GF-D8 (cell line): ENCODE results near the gene ARHGEF10L.

Source experiments
- DNase-seq: peaks from one replicate; lab custom pipeline; 2025; lab: John Stamatoyannopoulos, UW

Gene ARHGEF10L

GRCh38 chr1:17661546-17662157 lies 122.2 kb downstream of the ARHGEF10L start:
- no peak for DNase-seq

DNA sequence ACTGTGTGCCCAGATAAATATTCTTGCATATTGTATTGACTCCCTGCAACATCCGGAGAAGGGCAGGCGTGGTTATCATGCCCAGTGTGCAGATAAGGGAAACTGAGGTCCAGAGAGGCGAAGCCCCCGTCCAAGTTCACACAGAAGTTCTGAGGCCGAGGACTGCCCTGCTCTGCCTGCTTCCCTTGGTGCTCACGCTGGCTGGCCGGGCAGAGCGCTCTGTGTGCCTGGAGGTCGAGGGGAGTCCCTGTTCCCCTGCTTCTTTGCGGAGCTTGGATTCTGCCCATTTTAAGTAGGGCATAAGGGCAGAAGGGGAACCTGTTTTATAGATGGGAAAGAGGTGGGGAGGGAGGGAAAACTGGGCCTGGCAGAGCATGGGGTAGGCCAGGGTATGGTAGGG lies 122.8 kb downstream of the ARHGEF10L start:
- DNase-seq: no peak

DNA sequence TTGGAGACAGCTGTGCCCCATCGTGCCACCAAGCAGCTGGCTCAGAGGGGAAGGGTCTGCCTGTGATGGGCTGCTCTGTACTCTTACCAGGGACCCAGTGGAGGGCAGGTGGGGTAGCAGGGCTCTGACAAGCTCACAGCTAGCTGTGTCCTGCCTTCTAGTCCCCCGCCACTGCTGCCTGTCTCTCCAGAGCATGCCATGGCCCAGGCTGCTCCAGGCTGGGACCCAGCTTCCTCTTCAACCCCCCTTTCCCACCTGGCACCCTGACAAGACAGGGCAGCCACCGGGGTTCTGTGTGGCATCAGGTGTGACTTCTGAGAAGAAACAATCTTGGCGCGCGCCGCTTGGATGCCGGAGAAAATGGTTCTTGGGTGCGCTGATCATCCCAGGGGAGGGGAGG lies 123.3 kb downstream of the ARHGEF10L start:
- no peak for DNase-seq

DNA sequence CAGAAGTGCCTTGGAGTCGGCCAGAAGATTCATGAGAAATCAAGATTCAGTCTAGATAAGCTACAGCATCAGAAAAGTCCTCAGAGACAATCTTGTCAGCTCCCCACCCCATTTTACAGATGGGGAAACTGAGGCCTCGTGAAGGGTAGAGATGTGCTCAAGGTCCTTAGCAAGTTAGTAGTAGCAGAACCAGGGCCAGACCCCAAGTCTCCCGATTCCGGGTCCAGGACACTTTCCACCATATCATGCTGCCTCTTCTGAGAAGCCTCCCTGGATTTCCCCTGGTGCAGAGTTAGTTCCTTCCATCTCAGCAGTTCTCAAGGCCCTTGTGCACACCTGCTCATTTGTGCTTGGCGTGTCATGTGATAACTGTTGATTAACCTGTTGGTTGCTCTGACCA lies 124.1 kb downstream of the ARHGEF10L start:
- no peak for DNase-seq

GRCh38 chr1:17664322-17664721 lies 124.8 kb downstream of the ARHGEF10L start:
- no peak for DNase-seq

GRCh38 chr1:17665054-17665453 lies 125.6 kb downstream of the ARHGEF10L start:
- DNase-seq: no peak

DNA sequence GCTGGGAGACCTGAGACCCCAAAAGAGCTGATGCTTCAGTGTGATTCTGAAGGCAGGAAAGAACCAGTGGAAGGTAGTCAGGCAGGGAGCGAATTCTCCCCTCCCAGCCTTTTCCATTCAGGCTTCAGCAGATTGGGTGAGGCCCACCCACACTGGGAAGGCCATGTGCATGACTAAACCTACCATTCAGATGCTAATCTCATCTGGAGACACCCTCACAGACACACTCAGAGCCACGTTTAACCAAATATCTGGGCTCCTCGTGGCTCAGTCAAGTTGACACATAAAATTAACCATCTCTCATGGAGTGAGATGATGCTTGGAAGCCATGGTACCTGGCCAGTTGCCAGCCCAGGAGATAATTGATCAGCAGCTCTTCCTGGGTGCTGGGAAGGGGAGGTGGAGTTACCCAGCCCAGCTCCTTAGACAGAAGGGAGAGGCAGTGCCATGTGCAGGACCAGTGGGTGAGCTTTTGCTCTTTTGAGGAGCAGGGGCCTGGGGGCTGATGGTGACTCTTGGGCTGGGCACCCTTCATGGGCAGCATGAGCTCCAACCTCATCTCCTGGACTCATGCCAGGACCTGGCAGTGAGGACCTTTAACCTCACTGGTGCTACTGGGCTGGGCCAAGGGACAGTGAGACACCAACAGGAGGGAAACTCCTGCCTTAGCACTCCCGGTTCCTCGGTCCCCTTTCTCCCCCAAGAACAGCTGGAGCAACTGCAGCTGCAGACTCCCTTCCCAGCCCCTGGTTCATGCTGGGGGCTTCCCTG lies 126.6 kb downstream of the ARHGEF10L start:
- no peak for DNase-seq

- no peak for DNase-seq
Measured at GRCh38 chr1:17667641-17668040, 128.1 kb downstream of the ARHGEF10L start.

GRCh38 chr1:17668195-17668594 lies 128.7 kb downstream of the ARHGEF10L start:
- no peak for DNase-seq

DNA sequence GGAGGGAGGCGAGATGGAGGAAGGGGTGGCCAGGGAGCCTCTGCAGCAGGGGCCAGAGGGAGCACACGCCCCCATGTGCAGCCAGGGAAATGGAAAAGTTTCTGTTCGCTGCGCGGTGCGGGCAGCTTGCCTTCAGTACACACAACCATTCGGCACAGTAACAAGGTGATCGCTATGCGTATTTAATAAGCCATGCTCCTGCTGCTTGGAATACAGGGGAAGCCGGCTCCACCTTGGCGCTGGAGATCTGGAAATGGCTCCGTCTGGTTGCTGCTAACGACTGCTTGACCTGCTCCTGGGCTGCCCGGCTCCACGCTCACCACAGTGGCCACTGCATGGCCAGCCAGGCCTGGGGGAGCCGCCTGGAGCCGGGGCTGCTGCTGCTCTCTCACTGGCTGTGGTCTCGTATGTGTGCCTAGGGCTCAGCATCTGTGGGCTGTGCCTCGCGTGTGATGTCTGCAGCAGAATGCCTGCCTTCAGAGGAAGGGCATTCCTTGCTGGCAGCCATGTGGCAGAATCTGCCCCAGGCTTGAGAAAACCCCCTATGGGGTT lies 129.2 kb downstream of the ARHGEF10L start:
- DNase-seq: no peak

DNA sequence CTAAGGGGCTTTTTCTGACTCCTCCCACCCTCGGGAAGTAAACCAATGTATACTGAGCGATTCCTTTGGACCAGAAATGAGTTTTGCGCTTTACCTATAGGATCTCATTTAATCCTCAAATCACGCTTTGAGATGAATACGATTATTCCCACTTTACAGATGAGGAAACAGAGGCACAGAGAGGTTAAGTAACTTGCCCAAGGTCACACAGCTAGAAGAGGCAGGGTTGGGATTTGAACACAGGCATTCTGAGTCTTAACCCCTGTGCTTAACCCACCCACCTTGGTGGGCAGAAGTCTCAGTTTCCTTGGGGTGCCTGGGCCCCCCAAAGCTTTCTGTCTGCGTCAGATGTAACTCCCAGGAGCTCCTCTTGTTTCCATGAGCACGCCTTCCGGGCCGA lies 129.8 kb downstream of the ARHGEF10L start:
- no peak for DNase-seq

GRCh38 chr1:17669866-17670451 lies 130.5 kb downstream of the ARHGEF10L start:
- no peak for DNase-seq

DNA sequence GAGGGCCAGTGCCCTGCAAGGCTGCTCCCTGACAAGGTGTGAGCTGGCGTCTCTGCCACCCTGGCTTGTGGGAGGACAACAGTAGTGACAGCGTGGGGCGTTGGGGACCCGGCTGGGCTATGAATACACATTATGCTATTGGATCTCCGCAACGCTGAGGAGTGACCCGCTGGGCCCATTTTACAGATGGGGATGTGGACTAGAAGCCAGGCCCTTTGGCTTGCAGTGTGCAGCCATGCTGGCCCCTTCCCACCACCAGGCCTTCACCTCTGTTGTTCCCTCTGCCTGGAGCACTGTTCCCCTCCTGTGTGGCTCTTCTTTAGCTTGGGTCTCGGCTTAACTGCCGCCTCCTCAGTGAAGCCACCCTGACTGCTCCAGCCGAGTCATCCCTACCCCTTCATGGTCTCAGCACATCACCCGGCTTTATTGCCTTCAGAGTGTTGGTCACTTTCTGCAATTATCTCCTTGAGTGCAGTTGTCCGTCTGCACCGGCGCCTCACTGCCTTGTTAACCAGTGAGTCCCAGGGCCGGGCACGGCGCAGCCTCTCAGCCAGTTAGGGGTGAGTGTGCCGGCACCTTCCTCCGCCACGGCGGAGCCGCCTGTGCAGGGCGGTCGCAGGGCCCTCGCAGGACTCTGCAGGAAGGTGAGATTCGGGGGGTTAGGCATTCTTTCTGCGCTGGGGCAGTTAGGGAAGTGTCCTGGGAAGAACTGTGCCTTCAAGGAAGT lies 131.3 kb downstream of the ARHGEF10L start:
- DNase-seq: no peak

GRCh38 chr1:17671314-17671705 lies 131.8 kb downstream of the ARHGEF10L start:
- DNase-seq: no peak

GRCh38 chr1:17671741-17672140 lies 132.2 kb downstream of the ARHGEF10L start:
- no peak for DNase-seq

- DNase-seq: no peak
Measured at GRCh38 chr1:17672226-17672625, 132.7 kb downstream of the ARHGEF10L start.

DNA sequence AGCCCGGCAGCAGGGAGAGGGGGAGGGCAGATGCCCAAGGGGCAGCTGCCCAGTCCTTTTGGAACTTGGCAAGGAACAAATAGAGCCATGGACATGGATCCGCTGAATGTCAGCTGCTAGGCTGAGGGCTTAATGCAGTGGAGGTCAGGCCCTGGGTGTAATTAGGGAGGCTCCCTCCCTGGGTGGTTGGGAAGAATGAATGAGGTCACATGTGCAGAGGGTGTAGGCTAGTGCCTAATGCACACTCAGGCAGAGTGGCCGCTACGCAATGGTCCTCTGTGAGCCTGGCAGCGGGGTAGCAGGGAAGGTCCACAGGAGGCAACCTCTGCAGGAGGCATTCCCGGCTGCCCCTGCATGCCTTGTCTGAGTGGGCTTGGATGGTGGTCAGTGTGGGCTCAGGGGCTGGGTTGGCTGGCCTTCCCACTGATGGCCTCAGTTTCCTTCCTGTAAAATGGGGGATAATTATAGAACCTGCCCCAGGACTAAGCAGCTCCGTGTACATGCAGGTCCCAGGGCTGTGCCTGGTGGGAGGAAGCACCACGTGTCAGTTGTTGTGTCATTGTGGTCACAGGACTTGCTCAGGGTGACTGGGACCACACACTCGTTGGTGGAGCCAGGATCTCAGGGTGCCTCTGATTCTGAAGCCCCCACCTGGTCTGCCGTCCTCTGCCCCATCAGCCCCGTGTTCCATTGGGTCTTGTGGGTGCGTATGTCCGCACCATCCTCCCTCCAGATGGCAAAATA lies 134.0 kb downstream of the ARHGEF10L start:
- DNase-seq: no peak

- DNase-seq: no peak
Measured at GRCh38 chr1:17674726-17675500, 135.4 kb downstream of the ARHGEF10L start.

DNA sequence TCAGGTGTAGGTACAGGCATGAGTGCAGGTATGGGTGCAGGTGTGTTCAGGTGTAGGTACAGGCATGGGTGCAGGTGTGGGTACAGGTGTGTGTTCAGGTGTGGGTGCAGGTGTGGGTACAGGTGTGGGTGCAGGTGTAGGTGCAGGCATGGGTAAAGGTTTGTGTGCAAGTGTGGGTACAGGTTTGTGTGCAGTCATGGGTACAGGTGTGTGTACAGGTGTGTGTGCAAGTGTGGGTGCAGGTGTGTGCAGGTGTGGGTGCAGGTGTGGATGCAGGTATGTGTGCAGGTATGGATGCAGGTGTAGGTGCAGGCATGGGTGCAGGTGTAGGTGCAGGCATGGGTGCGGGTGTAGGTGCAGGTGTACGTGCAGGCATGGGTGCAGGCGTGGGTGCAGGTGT lies 136.2 kb downstream of the ARHGEF10L start:
- DNase-seq: no peak

GRCh38 chr1:17676387-17677060 lies 137.0 kb downstream of the ARHGEF10L start:
- no peak for DNase-seq
